Measurements from ENCODE around the gene TWF2. TPM values are rescaled to one million over a fixed set of nuclear protein-coding genes. Genes with fewer than 3 reads are reported as not detected.

The TWF2 gene
- total and polyA plus RNA-seq, 10 of the 15 experiments (the other 5 are each of a cell fraction or from before 2014, with no cell fraction given) = 0.16 to 106 (median 68.5) TPM

DNA sequence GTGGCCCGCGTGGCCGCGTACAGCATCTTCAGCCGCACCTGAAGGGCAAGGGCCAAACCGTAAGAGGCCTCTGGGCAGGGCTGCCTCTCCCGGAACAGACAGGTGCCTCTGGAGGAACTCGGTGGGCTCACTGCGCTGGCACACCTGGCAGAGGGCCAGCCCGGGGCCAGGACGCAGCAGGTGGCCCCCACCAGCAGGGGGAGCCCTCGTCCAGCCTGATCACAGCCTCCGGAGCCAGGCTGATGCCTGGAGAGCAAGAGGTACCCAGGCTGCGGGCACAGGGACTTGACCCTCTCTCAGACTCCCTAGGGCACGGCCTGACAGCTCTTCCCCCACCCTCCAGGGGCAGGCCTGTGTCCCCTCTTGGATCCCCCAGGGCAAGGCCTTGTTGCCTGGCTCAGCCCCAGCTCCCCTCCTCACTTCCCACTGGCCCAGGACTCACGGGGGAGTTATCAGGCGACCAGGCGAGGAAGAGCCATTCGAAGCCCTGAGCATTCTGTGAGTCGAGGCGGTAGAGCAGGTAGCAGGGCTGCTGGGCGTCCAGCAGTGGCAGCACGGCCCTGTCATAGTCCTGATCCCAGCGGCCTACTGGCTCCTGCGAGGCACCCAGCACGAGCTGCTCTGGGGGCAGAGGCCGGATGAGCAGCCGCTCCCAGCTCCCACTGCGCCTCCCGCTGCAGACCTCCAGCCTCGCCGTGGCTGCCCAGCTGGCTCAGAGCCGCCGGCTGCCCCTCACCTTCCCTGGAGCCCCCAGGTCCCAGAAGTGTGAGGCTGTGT lies 7.3 kb downstream of the TWF2 start (continued):
- TF ChIP-seq, protein P1, sequence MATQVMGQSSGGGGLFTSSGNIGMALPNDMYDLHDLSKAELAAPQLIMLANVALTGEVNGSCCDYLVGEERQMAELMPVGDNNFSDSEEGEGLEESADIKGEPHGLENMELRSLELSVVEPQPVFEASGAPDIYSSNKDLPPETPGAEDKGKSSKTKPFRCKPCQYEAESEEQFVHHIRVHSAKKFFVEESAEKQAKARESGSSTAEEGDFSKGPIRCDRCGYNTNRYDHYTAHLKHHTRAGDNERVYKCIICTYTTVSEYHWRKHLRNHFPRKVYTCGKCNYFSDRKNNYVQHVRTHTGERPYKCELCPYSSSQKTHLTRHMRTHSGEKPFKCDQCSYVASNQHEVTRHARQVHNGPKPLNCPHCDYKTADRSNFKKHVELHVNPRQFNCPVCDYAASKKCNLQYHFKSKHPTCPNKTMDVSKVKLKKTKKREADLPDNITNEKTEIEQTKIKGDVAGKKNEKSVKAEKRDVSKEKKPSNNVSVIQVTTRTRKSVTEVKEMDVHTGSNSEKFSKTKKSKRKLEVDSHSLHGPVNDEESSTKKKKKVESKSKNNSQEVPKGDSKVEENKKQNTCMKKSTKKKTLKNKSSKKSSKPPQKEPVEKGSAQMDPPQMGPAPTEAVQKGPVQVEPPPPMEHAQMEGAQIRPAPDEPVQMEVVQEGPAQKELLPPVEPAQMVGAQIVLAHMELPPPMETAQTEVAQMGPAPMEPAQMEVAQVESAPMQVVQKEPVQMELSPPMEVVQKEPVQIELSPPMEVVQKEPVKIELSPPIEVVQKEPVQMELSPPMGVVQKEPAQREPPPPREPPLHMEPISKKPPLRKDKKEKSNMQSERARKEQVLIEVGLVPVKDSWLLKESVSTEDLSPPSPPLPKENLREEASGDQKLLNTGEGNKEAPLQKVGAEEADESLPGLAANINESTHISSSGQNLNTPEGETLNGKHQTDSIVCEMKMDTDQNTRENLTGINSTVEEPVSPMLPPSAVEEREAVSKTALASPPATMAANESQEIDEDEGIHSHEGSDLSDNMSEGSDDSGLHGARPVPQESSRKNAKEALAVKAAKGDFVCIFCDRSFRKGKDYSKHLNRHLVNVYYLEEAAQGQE (IDR thresholded peaks at IDR 0.05; ENCODE audit: low read depth, low read length) = no peak
- TF ChIP-seq, protein P2, sequence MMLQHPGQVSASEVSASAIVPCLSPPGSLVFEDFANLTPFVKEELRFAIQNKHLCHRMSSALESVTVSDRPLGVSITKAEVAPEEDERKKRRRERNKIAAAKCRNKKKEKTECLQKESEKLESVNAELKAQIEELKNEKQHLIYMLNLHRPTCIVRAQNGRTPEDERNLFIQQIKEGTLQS (IDR thresholded peaks at IDR 0.05; ENCODE audit: borderline replicate concordance, extremely low read depth, low read depth, low read length) = no peak
- TF ChIP-seq NFIC (IDR thresholded peaks at IDR 0.05; ENCODE audit: low read depth, low read length) (no peak), EGR1 (IDR thresholded peaks at IDR 0.05; ENCODE audit: borderline replicate concordance in 1 of 2, low read depth in 2 of 2, low read length in 2 of 2) (no peak), MTA2 (IDR thresholded peaks at IDR 0.05; ENCODE audit: low read depth) (no peak), TCF3 (IDR thresholded peaks at IDR 0.05; ENCODE audit: borderline replicate concordance, insufficient read depth, low read depth, low read length) (peak; percentile 75; the same call in 1 of the 2 replicates), DPF2 (IDR thresholded peaks at IDR 0.05) (no peak), POLR2AphosphoS5 (IDR thresholded peaks at IDR 0.05; ENCODE audit: low read length) (0 out of 2 replicates have a peak, but pooled peaks have one; percentile 49), SREBF1 (IDR thresholded peaks at IDR 0.05; ENCODE audit: low read length) (no peak), BRCA1 (IDR thresholded peaks at IDR 0.05; ENCODE audit: low read depth, low read length) (no peak), JUNB (IDR thresholded peaks at IDR 0.05) (no peak), TCF7 (IDR thresholded peaks at IDR 0.05; ENCODE audit: borderline replicate concordance) (no peak), SREBF2 (IDR thresholded peaks at IDR 0.05; ENCODE audit: low read length) (no peak)
- TF ChIP-seq, protein P3, sequence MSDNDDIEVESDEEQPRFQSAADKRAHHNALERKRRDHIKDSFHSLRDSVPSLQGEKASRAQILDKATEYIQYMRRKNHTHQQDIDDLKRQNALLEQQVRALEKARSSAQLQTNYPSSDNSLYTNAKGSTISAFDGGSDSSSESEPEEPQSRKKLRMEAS (IDR thresholded peaks at IDR 0.05; ENCODE audit: low read depth, low read length) = no peak
- TF ChIP-seq, protein P4, sequence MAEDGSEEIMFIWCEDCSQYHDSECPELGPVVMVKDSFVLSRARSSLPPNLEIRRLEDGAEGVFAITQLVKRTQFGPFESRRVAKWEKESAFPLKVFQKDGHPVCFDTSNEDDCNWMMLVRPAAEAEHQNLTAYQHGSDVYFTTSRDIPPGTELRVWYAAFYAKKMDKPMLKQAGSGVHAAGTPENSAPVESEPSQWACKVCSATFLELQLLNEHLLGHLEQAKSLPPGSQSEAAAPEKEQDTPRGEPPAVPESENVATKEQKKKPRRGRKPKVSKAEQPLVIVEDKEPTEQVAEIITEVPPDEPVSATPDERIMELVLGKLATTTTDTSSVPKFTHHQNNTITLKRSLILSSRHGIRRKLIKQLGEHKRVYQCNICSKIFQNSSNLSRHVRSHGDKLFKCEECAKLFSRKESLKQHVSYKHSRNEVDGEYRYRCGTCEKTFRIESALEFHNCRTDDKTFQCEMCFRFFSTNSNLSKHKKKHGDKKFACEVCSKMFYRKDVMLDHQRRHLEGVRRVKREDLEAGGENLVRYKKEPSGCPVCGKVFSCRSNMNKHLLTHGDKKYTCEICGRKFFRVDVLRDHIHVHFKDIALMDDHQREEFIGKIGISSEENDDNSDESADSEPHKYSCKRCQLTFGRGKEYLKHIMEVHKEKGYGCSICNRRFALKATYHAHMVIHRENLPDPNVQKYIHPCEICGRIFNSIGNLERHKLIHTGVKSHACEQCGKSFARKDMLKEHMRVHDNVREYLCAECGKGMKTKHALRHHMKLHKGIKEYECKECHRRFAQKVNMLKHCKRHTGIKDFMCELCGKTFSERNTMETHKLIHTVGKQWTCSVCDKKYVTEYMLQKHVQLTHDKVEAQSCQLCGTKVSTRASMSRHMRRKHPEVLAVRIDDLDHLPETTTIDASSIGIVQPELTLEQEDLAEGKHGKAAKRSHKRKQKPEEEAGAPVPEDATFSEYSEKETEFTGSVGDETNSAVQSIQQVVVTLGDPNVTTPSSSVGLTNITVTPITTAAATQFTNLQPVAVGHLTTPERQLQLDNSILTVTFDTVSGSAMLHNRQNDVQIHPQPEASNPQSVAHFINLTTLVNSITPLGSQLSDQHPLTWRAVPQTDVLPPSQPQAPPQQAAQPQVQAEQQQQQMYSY (CRISPR knock-in tag; IDR thresholded peaks at IDR 0.05) = no peak
- TF ChIP-seq, protein P5, sequence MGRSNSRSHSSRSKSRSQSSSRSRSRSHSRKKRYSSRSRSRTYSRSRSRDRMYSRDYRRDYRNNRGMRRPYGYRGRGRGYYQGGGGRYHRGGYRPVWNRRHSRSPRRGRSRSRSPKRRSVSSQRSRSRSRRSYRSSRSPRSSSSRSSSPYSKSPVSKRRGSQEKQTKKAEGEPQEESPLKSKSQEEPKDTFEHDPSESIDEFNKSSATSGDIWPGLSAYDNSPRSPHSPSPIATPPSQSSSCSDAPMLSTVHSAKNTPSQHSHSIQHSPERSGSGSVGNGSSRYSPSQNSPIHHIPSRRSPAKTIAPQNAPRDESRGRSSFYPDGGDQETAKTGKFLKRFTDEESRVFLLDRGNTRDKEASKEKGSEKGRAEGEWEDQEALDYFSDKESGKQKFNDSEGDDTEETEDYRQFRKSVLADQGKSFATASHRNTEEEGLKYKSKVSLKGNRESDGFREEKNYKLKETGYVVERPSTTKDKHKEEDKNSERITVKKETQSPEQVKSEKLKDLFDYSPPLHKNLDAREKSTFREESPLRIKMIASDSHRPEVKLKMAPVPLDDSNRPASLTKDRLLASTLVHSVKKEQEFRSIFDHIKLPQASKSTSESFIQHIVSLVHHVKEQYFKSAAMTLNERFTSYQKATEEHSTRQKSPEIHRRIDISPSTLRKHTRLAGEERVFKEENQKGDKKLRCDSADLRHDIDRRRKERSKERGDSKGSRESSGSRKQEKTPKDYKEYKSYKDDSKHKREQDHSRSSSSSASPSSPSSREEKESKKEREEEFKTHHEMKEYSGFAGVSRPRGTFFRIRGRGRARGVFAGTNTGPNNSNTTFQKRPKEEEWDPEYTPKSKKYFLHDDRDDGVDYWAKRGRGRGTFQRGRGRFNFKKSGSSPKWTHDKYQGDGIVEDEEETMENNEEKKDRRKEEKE (IDR thresholded peaks at IDR 0.05) = no peak
- TF ChIP-seq, protein P6, sequence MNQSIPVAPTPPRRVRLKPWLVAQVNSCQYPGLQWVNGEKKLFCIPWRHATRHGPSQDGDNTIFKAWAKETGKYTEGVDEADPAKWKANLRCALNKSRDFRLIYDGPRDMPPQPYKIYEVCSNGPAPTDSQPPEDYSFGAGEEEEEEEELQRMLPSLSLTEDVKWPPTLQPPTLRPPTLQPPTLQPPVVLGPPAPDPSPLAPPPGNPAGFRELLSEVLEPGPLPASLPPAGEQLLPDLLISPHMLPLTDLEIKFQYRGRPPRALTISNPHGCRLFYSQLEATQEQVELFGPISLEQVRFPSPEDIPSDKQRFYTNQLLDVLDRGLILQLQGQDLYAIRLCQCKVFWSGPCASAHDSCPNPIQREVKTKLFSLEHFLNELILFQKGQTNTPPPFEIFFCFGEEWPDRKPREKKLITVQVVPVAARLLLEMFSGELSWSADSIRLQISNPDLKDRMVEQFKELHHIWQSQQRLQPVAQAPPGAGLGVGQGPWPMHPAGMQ (IDR thresholded peaks at IDR 0.05; ENCODE audit: borderline replicate concordance) = no peak

All from GM12878 (cell line).